HG03097 (cell line): Measurements from ENCODE around the gene ARHGEF28.

ENCODE experiments used
- ATAC-seq: cut with Tn5 transposase; IDR thresholded peaks from one replicate; pipeline ENCODE4 v1.9.1; 2021; ENCODE audit not compliant: unreplicated experiment, low FRiP score

The ARHGEF28 gene

GRCh38 chr5:73808911-73809310 lies 182.9 kb downstream of the ARHGEF28 start:
- no peak for ATAC-seq

GRCh38 chr5:73810429-73810828 lies 184.4 kb downstream of the ARHGEF28 start:
- ATAC-seq, result no peak

- no peak for ATAC-seq
These were observed 186.5 kb downstream of the ARHGEF28 start for GRCh38 chr5:73812457-73812856.

- ATAC-seq, result no peak
These were observed 187.1 kb downstream of the ARHGEF28 start for GRCh38 chr5:73812962-73813588.

- ATAC-seq, result no peak
These were observed 188.3 kb downstream of the ARHGEF28 start for GRCh38 chr5:73814233-73814846.

- no peak for ATAC-seq
These were observed 189.6 kb downstream of the ARHGEF28 start for GRCh38 chr5:73815631-73816030.

GRCh38 chr5:73816656-73817420 lies 190.8 kb downstream of the ARHGEF28 start:
- ATAC-seq, result no peak

GRCh38 chr5:73818357-73818756 lies 192.4 kb downstream of the ARHGEF28 start:
- ATAC-seq, result no peak

- ATAC-seq, result no peak
These were observed 194.3 kb downstream of the ARHGEF28 start for GRCh38 chr5:73820326-73820725.

GRCh38 chr5:73821003-73821402 lies 195.0 kb downstream of the ARHGEF28 start:
- no peak for ATAC-seq

- no peak for ATAC-seq
These were observed 196.4 kb downstream of the ARHGEF28 start for GRCh38 chr5:73822278-73822988.

- ATAC-seq, result no peak
These were observed 197.0 kb downstream of the ARHGEF28 start for GRCh38 chr5:73822989-73823339.

GRCh38 chr5:73823508-73823925 lies 197.5 kb downstream of the ARHGEF28 start:
- no peak for ATAC-seq

GRCh38 chr5:73825199-73825598 lies 199.2 kb downstream of the ARHGEF28 start:
- no peak for ATAC-seq

- ATAC-seq, result no peak
These were observed 199.7 kb downstream of the ARHGEF28 start for GRCh38 chr5:73825736-73826135.

GRCh38 chr5:73826301-73827105 lies 200.5 kb downstream of the ARHGEF28 start:
- no peak for ATAC-seq

GRCh38 chr5:73827106-73827450 lies 201.1 kb downstream of the ARHGEF28 start:
- no peak for ATAC-seq

- ATAC-seq, result no peak
These were observed 202.5 kb downstream of the ARHGEF28 start for GRCh38 chr5:73828465-73828864.

GRCh38 chr5:73830646-73831045 lies 204.7 kb downstream of the ARHGEF28 start:
- ATAC-seq, result no peak

- no peak for ATAC-seq
These were observed 205.1 kb downstream of the ARHGEF28 start for GRCh38 chr5:73831066-73831465.

- ATAC-seq, result no peak
These were observed 208.7 kb downstream of the ARHGEF28 start for GRCh38 chr5:73834693-73835092.
